Small intestine (tissue), 16 donors: ENCODE data around the gene IFI35. TPM values are rescaled to one million over a fixed set of nuclear protein-coding genes. Genes with fewer than 3 reads are reported as not detected.
"Not testable (repeated sequence)": the region's sequence is repeated elsewhere in the genome, so short reads cannot be mapped to it uniquely, and the experiment has no call there.

Experiments
- DNase-seq, 2 donors: peaks; one replicate each; pipeline versions ENCODE4 v3.0.0 to v3.0.0-alpha.2; 2013
- FAIRE-seq: peaks from 2 replicates; lab custom pipeline; 2012; peaks lifted over from hg19 to GRCh38; lab: Jason Lieb, UNC
- H3K27ac ChIP-seq, 3 donors: one replicate each; pipeline ENCODE4 v1.5.1; 2013; ENCODE audit warnings: low read length in 2 of 3, mild to moderate bottlenecking in 2 of 3, control low read depth in 1 of 3, inconsistent platforms in 1 of 3, low read depth in 1 of 3, moderate library complexity in 1 of 3
- H3K27me3 ChIP-seq, 3 donors: one replicate each; pipeline ENCODE4 v1.6.1; 2013; ENCODE audit warnings: low read length in 3 of 3, inconsistent platforms in 1 of 3; ENCODE audit not compliant: control insufficient read depth in 3 of 3, insufficient read depth in 3 of 3
- H3K36me3 ChIP-seq, 3 donors: one replicate each; pipeline ENCODE4 v1.6.1; 2013; ENCODE audit warnings: low read length in 3 of 3, inconsistent platforms in 1 of 3, low read depth in 1 of 3, mild to moderate bottlenecking in 1 of 3, moderate library complexity in 1 of 3; ENCODE audit not compliant: control insufficient read depth in 3 of 3, insufficient read depth in 2 of 3
- H3K4me1 ChIP-seq, 3 donors: one replicate each; pipeline ENCODE4 v1.6.1; 2013; ENCODE audit warnings: low read length in 2 of 3, inconsistent platforms in 1 of 3, low read depth in 1 of 3, mild to moderate bottlenecking in 1 of 3, moderate library complexity in 1 of 3; ENCODE audit not compliant: control insufficient read depth in 3 of 3, insufficient read depth in 2 of 3
- H3K4me3 ChIP-seq, 3 donors: one replicate each; pipeline ENCODE4 v1.5.1; 2013; ENCODE audit warnings: low read length in 3 of 3, control low read depth in 1 of 3, inconsistent platforms in 1 of 3, low read depth in 1 of 3, mild to moderate bottlenecking in 1 of 3, moderate library complexity in 1 of 3
- H3K9me3 ChIP-seq, 2 donors: one replicate each; pipeline ENCODE4 v1.6.1; 2013; ENCODE audit warnings: low read depth in 1 of 2, low read length in 1 of 2; ENCODE audit not compliant: control insufficient read depth in 2 of 2, insufficient read depth in 1 of 2
- WGBS, 3 donors: extraction: QIAGEN DNeasy Blood & Tissue Kit; methylation state at CpG; one replicate each; pipeline ENCODE4 v1.1.7; 2013; 5-methylcytosine and 5-hydroxymethylcytosine counted together
- long read RNA-seq, 10 donors: transcript quantifications; one replicate each; lab custom pipeline, GENCODE V29; 2026
- polyA plus RNA-seq, 4 donors: library from polyadenylated mRNA; stranded (reverse) in 3 of 4; unstranded in 1 of 4; fragments of 200-250 nt in 3 of 4; fragments of 120-200 nt in 1 of 4; gene quantifications; one replicate each; pipeline versions ENCODE4 v1.2.1 to v1.2.3, GENCODE V29; 2013
- donor health status: healthy with polysubstance abuse.
- donor health status: control.
- donor health status: control.
- donor health status: Bipolar disorder and iron deficiency.
- donor health status: healthy.

Gene IFI35
- 10 to 100 TPM; 51.5 to 62.4 (median 59.7) TPM for polyA plus RNA-seq
- long read RNA-seq, donor 1 = 0 reads
- long read RNA-seq, donor 2, transcript IFI35-203 (7 exons, 1,241 nt) = major isoform, 5 of 20 reads
- long read RNA-seq, donor 2, transcript IFI35-204 (7 exons, 1,232 nt) = major isoform, 5 of 20 reads
- long read RNA-seq, donor 2, partial matches to known transcripts = 10 of 20 reads
- long read RNA-seq, donor 2, other reads (novel, unspliced or antisense) = 0 of 20 reads
- long read RNA-seq, donor 3, transcript IFI35-204 (7 exons, 1,232 nt) = major isoform, 5 of 29 reads
- long read RNA-seq, donor 3, partial matches to known transcripts = 22 of 29 reads
- long read RNA-seq, donor 3, other reads (novel, unspliced or antisense) = 0 of 29 reads
- long read RNA-seq, donor 4 = 0 reads
- long read RNA-seq, donor 5, transcript IFI35-204 (7 exons, 1,232 nt) = major isoform, 6 of 9 reads
- long read RNA-seq, donor 5, partial matches to known transcripts = 0 of 9 reads
- long read RNA-seq, donor 5, other reads (novel, unspliced or antisense) = 0 of 9 reads
- long read RNA-seq, donor 6, transcript IFI35-204 (7 exons, 1,232 nt) = major isoform, 7 of 94 reads
- long read RNA-seq, donor 6, partial matches to known transcripts = 82 of 94 reads
- long read RNA-seq, donor 6, other reads (novel, unspliced or antisense) = 0 of 94 reads
- long read RNA-seq, donor 7, transcript IFI35-203 (7 exons, 1,241 nt) = major isoform, 5 of 15 reads
- long read RNA-seq, donor 7, partial matches to known transcripts = 5 of 15 reads
- long read RNA-seq, donor 7, other reads (novel, unspliced or antisense) = 0 of 15 reads
- long read RNA-seq, donor 8 = 0 reads
- long read RNA-seq, donor 9, partial matches to known transcripts = 0 of 3 reads
- long read RNA-seq, donor 9, other reads (novel, unspliced or antisense) = 0 of 3 reads
- long read RNA-seq, donor 10, partial matches to known transcripts = 7 of 12 reads
- long read RNA-seq, donor 10, other reads (novel, unspliced or antisense) = 0 of 12 reads

- peaks cover 0 to 17% (median 3%) of the 10 kb centered on the region in 3 donors for H3K4me1 ChIP-seq
- FAIRE-seq = no peak
- peak within 1 kb of the TSS; percentile 53 to 75 (median 63) for H3K4me3 ChIP-seq
- DNase-seq = peak; percentile 94 to 96
- peaks cover 8 to 36% (median 9%) of the 10 kb centered on the region in 3 donors for H3K36me3 ChIP-seq
- 12 to 21% (median 17%) methylated on average over 18 of the region's 18 CpGs for WGBS, 3 donors
- no peaks in the 10 kb centered on the region for H3K27me3 ChIP-seq
- no peaks in the 10 kb centered on the region for H3K9me3 ChIP-seq
- peak within 1 kb of the TSS; percentile 75 to 97 (median 96) for H3K27ac ChIP-seq
These were observed at the start of gene IFI35 for GRCh38 chr17:43006639-43007551. IFI35 (plus strand) TSS chr17:43006784; CDS start chr17:43006948, 164 bp downstream.

- DNase-seq (peak; percentile 94 to 97), FAIRE-seq (no peak)
- Histone ChIP-seq H3K27me3 (no peaks in the 10 kb centered on the region), H3K9me3 (no peaks in the 10 kb centered on the region), H3K36me3 (peaks cover 6 to 30% (median 7%) of the 10 kb centered on the region in 3 donors), H3K27ac (peak within 1 kb of the TSS; percentile 42 to 74 (median 71)), H3K4me3 (peak within 1 kb of the TSS; percentile 43 to 83 (median 56)), H3K4me1 (peaks cover 0 to 4% (median 0%) of the 10 kb centered on the region in 3 donors)
- WGBS, 3 donors = 1% methylated on average over 43 of the region's 43 CpGs
These were observed 42.2 kb upstream of the IFI35 start, which contains the start of gene AARSD1 for GRCh38 chr17:42964161-42964932. AARSD1 (minus strand) TSS chr17:42964454; CDS start chr17:42964440, 14 bp downstream.

GRCh38 chr17:42967925-42968324, 38.7 kb upstream of the IFI35 start:
- no peaks in the 10 kb centered on the region for H3K27me3 ChIP-seq

DNA sequence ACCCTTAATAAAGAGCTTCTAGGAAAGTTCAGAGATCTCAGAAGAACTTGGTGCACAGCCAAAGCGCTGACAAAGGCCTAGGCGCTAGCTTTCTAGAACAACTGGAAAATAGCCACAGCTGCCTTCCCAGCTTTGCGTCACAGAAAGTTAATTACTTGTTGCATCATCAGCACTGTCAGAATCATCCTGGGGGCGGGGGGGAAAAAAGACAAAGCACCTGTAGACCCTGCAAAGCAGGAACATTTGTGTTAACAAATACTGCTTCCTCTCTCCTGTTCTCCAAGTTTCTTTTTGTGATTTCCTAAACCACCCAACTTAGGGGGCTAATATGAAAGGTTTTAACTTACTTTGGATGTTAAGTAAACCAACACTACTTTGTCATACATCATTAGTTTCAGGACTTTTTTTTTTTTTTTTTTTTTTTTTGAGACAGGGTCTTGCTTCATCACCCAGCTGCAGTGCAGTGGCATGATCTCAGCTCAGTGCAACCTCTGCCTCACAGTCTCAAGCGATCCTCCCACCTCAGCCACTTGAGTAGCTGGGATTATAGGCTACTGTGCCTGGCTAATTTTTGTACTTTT, 37.5 kb upstream of the IFI35 start:
- Histone ChIP-seq H3K4me3 (no peak overlapping the region), H3K4me1 (no peaks in the 10 kb centered on the region), H3K27ac (no peak overlapping the region), H3K36me3 (no peaks in the 10 kb centered on the region), H3K27me3 (no peaks in the 10 kb centered on the region), H3K9me3 (no peaks in the 10 kb centered on the region)
- no peak for DNase-seq
- FAIRE-seq = no peak
- 35 to 63% (median 49%) methylated on average over 4 to 5 of the region's 5 CpGs for WGBS, 3 donors

More at GRCh38 chr17:42967925-42968324, 38.7 kb upstream of the IFI35 start:
- WGBS, 3 donors = 52 to 72% (median 72%) methylated on average over 1 of the region's 1 CpG
- Histone ChIP-seq H3K4me1 (peaks cover 0 to 4% (median 0%) of the 10 kb centered on the region in 3 donors), H3K9me3 (no peaks in the 10 kb centered on the region), H3K27ac (no peak overlapping the region), H3K4me3 (no peak overlapping the region), H3K36me3 (peaks cover 0 to 2% (median 0%) of the 10 kb centered on the region in 3 donors)
- FAIRE-seq (no peak), DNase-seq (no peak)

DNA sequence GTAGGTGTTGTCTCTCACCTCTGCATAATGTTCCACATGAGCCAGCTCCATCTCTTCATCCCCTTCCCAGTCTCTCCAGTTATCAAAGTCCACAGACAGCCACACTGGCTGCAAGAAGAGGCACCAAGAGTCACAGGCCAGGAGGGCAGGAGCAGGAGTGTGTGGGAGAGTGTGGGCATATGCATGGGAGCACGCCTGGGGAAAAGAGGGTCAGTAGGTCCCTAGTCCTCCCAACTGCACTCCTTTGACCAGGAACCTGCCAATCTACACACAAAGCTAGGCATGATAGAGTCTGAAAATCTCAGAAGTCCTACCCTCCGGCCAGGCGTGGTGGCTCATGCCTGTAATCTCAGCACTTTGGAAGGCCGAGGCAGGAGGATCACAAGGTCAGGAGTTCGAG, 35.0 kb upstream of the IFI35 start:
- WGBS, 3 donors = 84 to 93% (median 93%) methylated on average over 5 of the region's 5 CpGs
- no peaks in the 10 kb centered on the region for H3K36me3 ChIP-seq
- no peak for DNase-seq
- H3K27me3 ChIP-seq = no peaks in the 10 kb centered on the region
- no peak for FAIRE-seq
- no peak overlapping the region for H3K27ac ChIP-seq
- no peaks in the 10 kb centered on the region for H3K4me1 ChIP-seq
- H3K9me3 ChIP-seq = no peaks in the 10 kb centered on the region
- no peak overlapping the region for H3K4me3 ChIP-seq

GRCh38 chr17:42973323-42973722, 33.3 kb upstream of the IFI35 start:
- H3K27me3 ChIP-seq, FAIRE-seq, H3K9me3 ChIP-seq, H3K4me3 ChIP-seq, H3K36me3 ChIP-seq, H3K4me1 ChIP-seq, H3K27ac ChIP-seq, DNase-seq: not testable (repeated sequence)
- 84 to 91% (median 84%) methylated on average over 5 to 11 of the region's 18 CpGs for WGBS, 3 donors

DNA sequence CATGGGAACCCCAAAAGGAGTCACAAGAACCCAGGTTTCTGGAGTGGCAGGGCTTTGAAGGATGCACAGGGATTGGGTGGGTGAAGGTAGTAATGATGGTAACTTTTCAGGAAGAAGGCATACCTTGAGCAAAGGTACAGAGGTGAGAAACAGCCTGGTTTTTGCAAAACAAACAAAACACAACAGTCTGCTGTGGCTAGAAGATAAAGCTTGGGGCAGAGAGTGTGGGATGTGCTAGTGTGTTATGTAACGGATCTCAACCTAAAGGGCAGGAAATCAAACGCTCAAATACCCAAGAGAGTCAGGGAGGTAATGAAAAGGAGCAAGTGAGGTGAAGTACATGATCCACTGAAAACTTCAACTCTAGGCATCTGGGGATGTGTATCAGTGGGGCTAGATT, 31.3 kb upstream of the IFI35 start:
- Histone ChIP-seq H3K4me3 (no peak overlapping the region), H3K36me3 (no peaks in the 10 kb centered on the region), H3K4me1 (peaks cover 0 to 5% (median 4%) of the 10 kb centered on the region in 3 donors), H3K9me3 (no peaks in the 10 kb centered on the region), H3K27ac (no peak overlapping the region), H3K27me3 (no peaks in the 10 kb centered on the region)
- no peak for FAIRE-seq
- no peak for DNase-seq
- 48 to 67% (median 61%) methylated on average over 2 of the region's 2 CpGs for WGBS, 3 donors
